Stimulated activated CD4-positive, alpha-beta T cell treated with anti-CD3 and anti-CD28 coated beads, TNF-alpha, amount 100 ng/mL, for 1 hour (primary cell): ENCODE results near the gene SRBD1.

Experiments used
- DNase-seq, 3 donors: peaks; one replicate each; pipeline ENCODE4 v3.0.0-alpha.2; 2020; ENCODE audit warnings: low read depth in 3 of 3, low spot score in 1 of 3

The SRBD1 gene

DNA sequence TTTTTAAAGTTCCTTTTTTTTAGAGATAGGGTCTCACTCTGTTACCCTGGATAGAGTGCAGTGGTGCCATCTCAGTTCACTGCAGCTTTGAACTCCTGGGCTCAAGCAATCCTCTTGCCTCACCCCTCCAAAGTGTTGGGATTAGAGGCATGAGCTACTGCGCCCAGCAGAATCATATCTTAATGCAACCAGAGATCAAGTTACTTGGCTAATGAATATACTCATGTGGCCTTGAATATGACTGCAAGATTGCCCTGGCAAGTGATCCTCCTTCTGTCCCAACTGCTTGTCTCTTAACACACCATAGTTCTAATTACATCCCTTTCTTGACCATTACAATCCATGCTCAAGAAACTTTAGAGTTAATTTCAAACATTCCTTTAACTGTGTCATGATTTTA, 133.5 kb downstream of the SRBD1 start:
- DNase-seq = no peak

DNA sequence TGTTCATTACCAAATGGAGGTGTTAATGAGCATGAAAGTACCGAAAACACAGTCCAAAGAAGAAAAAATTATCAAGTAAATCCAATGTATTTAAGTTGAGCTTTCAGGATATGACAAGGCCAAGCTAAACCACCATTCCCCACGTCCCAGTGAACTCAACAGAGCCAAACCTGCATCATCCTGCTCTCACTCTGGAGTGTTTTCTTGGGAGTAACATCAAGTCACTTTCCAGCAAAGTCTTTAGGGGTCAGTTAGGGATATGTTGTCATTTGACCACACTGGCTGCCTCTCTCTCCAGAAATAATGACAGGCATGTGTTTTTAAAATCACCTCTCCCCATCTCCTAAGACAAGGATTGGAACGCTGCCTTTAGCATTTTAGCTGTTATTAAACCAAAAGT, 140.5 kb downstream of the SRBD1 start:
- no peak for DNase-seq

DNA sequence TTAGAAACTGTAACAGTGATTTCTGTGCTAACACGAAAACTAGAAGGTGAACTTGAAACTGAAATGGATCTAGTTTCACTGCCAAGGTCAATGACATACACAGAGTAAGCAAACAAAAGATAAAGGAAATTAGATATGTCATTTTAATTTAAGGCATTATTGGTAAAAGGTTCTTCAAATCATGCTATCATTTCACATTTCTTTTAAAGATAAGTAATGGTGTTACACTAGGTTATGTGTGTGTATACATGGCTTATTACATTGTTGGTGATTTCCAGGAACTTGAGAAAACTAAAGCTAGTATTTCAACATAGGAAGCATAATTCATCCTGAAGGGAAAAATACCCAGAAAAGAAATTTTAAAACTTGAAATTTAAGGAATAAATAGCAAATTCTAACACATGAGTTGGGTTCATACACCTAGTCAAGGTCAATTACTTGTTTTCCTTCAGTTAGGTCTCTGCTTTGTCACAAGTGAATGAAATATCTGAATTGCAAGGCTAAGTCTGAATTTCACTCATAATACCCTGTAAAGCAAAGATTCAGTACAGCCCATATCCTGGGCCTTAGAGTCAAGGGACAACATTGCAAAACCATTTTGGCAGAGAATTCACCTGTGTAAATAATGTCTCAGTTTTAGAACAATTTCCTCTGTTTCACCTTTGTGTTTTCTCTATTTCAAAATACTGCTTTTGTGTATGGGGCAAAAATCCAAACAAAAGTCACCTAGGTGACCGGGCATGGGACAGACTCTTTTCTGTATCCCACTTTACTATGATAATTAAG, 141.6 kb downstream of the SRBD1 start:
- no peak for DNase-seq

DNA sequence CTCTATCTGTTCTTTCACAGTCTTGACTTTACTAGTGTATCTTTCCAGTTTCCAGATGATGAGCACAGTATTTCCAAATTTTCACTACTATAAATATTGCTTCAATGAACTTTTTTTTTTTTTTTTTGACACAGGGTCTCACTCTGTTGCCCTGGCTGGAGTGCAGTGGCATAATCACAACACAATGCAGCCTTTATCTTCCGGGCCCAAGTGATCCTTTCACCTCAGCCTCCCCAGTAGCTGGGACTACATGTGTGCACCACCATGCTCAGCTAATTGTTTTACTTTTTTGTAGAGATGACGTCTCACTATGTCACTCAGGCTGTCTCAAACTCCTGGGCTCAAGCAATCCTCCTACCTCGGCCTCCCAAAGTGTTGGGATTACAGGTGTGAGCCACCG, 142.8 kb downstream of the SRBD1 start:
- DNase-seq = no peak

DNA sequence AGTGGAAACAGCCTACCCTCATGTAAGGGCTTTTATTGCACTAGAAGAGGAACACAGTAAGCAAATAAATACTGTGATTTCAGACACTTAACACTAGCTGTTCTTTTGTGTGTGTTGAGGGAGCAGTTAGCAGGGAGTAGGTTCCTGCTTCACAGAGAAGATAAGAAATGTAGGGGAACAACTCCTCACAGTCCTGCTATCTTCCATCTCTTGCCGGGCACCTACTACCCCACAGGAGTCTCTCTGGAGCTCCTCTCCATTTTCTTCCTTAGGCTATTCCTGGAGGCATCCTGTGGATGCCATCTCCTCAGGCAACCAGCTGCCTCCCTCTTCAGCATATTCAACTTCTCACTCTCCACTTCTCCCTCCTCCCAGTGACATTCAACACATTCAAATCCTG, 145.0 kb downstream of the SRBD1 start:
- no peak for DNase-seq

DNA sequence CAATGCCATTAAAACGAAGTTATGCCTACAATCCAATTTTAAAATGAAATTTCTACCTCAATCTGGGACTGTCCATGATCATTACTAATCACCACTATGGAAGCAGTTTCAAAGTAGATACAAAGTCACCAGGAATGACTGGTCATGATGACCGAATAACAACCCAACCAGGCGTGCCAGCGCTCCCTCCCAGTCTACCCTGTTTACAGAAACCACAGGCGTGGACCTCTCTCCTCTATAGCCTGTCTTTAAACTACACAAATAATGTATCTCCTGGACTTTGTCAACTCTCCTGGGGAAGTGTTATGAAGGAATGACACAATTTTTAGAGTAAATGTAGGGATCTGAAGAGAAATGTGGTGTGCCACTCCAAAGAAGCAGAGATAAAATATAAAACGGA, 150.2 kb downstream of the SRBD1 start:
- no peak for DNase-seq

DNA sequence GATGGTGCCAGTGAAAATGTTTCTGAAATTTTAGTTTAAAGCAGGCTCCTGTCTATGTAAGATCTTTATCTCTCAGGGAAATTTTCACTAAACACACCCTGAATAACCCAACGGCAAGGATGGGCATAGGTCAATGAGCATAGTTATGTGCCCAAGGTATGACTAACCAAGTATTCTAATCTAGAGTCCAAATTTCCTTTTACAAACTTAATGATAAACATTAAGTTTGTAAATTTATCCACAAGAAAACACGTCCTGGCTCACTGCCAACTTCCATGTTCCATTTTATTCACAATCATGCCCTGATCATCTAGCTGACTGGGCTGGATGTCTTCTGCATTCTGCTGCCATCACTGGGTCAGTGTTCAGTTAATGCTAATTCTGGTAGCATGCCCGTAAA, 151.2 kb downstream of the SRBD1 start:
- no peak for DNase-seq

DNA sequence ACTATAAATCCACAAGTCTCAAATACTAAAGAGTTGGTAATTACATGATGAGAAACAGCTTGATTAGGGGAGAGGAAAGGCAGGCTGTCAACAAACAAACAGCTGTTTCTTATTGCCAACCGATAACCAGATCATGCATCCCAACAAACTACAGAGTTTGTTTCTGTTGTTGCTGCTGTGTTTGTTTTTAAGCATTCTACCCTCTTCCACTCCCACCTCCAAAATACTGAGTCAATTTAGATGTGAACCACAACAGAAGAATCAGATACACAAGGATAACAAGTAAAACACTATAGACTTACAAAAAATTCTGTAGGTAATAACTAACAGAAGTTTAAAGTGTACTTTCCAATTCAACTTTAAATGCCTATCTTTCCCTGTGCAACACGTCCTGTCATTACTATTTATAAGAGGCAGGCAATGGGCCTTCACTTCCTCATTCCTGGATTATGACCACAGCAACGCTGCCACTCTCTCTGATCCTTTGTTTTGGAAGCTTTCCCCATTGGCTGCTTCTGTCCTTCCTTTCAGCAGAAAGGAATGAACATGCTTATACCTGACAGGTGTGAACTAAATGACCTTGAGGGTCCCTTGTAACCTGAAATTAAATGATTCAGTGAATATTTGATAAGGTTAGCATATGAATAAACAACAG, 152.0 kb downstream of the SRBD1 start:
- DNase-seq = no peak

DNA sequence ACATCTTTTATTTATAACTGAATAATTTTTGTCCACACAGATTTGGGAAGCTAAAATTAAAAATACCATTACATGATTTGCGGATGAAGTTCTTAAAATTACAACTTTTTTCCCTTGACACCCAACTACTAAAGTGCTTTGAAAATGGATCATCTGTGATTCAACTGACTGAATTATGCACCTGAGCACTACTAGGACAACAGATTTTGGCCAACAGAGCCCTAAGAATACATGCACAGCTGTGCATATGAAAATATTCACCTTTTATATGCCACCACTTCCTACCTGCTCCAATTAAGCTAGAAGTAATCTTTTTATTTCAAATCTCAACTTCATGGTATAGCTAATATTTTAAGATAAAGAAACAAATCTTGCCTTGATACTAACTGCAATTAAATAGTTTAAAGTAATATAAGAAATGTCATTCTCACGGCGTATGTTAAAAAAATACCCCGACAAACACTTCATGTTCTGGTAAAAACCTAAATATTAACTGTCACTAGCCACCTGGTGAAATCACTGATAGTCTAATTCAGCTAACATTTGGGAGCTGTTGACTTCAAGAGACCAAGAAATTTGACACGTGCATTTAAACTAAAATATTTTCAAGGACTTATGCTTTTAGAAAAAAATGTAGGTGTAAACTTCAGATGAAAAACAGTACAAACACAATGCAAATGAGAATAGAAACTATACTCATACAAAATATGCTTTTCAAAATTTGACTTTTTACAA, 153.7 kb downstream of the SRBD1 start:
- DNase-seq = no peak

DNA sequence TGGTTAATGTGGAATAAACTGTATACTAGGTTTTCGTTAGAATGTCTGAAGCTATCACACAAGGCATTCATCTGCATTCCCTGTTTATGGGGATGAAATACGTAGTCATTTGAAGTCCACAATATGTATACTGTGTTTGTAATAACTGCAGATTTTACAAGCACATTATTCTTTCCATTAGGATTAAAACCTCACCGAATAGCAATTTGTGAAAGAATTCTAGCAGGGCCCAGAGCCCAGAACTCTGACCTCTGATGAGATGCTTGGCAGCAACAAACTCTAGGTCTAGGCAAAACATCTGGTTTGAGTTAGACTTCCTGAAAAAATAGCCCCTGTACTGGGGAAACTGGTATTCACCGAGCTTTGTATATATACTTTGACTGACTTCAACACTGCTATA, 158.2 kb downstream of the SRBD1 start:
- no peak for DNase-seq

DNA sequence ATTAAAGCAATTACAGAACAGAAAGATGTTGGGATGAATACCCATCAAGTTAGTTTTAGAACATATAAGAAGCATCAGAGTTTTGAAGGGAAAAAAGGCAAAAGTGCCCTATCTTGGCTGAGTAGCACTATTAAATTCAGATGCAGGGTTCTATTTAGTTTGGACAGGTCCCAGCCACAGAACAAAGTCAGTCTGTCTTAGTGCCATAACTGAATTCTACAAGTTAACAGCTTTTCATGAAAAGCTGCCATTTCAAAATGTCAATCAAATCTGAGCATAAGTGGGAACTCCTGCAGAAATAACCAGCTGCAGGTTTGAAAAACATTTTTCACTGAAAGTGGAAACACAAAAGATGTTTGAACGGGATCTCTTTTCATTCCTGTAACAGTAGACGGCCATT, 160.4 kb downstream of the SRBD1 start:
- DNase-seq = no peak

DNA sequence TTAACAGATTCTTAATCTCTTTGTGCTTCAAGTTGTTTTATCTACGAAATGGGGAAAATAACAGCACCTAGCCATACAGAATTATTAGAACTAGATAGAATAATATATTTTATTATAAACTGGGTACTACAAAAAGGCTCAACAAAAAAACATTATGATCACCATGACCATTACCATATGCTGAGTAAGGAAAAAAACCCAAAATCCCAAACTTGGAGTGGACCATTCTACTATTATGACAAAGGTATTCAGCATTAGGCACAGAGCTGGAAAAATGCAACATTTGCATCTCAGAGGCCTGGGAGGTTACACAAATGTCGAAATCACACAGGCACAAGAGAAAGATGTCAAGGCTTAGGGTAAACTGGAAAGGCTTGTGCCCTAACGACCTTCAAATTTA, 162.8 kb downstream of the SRBD1 start:
- DNase-seq = no peak

DNA sequence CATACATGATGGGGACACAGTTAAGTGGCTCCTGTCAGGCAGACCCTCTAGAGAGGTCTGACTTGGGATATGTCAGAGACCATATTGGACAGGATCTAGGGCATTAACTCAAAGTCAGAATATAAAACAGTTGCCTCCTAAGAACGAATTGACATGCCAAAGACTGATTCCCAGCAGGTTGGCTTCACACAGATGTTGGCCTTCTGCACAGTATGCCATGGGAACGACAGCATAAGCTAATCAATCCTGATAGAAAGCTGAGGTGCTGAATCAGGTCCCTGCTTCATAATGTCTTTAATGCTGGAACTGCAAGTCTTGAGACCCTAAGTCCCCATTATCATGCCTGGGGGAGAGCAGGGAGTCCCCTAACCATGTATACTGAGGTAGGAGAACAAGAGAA, 165.1 kb downstream of the SRBD1 start:
- DNase-seq = no peak

DNA sequence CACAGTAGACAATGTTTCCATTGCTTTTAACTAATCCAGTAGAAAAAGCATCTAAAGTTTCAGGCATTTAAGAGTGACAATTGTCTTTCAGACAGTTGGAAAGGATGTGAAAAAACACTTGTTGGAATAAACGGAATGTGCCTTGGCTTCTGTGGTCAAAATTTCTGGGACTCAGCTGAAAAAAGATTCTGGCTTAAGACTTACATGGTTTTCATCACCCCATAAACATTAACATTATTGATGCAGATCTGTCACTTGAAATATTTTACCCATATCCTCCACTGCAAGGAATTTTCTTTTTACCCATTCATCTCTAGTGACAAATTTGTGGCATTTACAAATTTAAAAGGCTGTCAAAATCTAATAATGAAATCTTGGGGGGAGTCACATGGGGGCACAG, 166.0 kb downstream of the SRBD1 start:
- no peak for DNase-seq

DNA sequence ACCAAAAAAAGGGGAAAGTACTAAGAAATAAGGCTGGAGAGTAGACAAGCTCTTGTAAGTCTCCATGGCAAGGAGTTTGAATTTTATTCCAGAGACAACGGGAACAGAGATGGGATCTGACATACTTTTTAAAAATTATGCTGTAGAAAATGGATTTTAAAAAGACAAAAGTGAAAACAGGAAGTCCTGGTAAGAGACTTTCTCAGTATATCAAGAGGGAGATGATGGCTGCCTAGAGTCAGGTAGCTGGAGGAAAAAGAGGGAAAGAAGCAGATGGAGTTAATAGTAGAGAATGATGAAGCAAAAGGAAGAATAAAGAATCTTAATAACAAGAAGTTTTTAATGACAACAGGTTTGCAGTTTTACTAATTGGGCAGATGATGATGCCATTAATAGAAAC, 168.1 kb downstream of the SRBD1 start:
- DNase-seq = no peak

DNA sequence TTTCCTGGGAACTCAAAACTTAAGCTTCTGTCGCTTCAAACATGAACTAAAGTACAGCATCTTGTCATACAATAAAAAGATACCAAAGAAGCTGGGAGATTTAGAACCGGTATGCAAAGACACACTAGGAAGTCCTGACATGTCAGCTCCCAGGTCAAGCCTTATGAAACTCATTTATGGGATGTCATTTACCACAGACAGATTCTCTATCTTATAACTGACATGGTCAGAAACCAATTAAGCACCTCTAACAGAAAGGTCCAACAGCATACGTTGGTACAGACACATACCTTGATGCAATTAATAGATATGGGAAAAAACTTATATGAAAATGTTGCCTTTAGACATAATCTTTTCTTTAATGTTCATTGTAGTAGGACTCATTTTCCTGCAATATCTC, 169.0 kb downstream of the SRBD1 start:
- no peak for DNase-seq

DNA sequence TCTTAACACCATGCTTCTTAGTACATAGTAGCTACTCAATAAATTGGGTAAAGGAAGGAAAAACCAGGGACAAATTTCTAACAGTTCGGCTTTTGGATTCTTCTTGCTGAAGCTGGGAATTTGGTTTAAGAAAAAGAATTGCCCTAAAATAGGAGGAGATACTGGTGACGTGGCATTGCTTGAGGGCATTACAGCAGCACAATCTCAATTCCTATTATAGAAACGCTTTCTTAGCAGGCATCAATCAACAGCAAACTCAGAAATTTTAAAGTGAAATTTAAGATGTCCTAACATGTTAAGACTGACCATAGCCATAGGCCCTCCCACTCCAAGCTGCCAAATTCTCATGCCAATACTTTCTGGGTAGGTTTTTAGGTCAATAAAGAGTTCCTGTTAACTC, 169.5 kb downstream of the SRBD1 start:
- no peak for DNase-seq

DNA sequence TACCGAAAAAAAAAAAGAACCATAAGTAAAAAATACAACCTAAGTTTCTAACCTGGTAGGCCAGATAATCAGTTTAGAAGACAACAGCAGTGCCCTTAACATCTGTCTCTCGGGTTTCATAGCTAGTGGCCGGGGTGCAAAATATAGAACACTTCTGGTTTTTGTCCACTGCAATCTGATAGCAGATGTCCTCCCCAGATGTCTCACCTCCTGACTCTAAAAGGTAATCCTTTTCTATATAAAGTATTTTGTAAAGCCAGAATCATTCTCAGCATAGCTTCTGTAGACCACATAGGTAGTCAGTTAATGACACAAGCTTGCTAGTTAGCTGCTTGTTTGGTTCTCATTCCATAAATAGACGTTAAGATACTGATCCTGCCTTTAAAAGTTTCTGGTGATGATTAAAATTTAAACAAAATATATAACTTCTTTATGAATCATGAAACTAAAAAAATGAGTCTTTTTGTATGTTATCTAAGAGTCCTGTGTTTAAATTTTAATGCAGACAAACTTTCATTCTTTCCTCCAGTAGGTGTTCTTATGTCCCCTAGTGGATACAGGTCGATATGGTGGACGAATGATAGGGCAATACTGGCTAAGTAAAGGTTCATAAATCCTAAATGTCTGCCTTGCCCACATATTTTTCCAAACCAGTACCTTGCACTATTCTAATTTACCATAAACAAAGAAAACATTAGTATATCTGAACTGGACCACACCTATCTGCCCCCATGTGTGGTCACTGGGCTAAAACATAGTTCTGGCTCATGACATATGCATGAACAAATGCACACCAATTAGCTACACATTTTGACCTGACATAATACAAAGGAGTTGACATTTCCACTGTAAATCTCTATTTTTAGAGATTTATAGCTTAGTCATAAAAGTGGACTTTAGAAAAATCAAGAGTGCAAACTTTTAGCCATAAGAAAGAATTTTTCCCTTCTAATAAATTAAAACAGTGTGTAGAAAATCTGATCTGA, 171.0 kb downstream of the SRBD1 start:
- DNase-seq = no peak

DNA sequence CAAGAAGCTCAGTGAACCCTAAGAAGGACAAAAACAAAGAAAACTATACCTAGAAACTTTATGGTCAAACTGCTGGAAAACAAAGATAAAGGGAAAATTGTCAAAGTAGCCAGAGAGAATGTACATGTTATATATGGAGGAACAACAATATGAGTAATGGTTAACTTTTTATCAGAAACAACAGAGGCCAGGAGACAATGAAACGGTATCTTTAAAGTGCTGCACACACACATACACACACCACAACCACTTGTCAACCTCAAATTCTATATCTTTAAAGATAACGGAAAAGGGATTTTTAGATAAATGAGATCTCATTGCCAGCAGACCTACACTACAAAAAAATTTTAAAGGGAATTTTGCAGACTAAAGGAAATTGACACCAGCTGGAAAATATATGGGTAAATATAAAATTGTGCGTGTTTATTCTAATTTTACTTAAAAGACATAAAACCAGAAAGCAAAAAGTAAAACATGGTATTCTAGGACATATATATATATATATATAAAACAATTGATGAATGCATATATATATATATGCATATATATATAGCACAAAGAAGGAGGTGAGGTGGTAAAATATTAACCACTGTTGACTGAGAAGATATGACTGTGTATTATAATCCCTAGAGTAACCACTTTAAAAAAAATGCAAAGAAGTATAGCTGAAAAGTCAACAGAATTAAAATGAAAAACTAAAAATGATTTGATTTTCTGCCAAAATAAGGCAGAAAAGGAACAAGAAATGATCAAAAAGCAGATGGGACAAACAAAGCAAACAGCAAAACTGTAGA, 172.0 kb downstream of the SRBD1 start:
- DNase-seq = no peak

DNA sequence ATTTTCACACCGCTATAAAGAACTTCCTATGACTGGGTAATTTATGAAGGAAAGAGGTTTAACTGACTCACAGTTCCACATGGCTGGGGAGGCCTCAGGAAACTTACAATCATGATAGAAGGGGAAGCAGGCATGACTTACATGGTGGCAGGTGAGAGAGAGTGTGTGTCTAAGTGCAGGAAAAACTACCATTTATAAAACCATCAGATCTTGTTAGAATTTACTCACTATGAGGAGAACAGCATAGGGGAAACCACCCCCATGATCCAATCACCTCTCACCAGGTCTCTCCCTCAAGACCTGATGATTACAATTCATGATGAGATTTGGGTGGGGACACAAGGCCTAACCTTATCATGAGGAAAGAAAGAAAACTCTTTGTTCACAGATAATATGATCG, 174.6 kb downstream of the SRBD1 start:
- DNase-seq = no peak
